HCEC 1CT (cell line): ENCODE measurements around the gene TANGO2.

Experiments used
- DNase-seq: peaks from one replicate; pipeline ENCODE4 v3.0.0-alpha.2; 2017

TANGO2 gene

GRCh38 chr22:19984201-19984753 is 36.6 kb upstream of the TANGO2 start:
- DNase-seq = peak; percentile 52

- DNase-seq = no peak
Observed at GRCh38 chr22:19984851-19985811, 35.8 kb upstream of the TANGO2 start.

- DNase-seq = no peak
Observed at GRCh38 chr22:19986011-19986409, 34.9 kb upstream of the TANGO2 start.

- peak; percentile 52 for DNase-seq
Observed at GRCh38 chr22:19986410-19987341, 34.2 kb upstream of the TANGO2 start.

- DNase-seq = no peak
Observed at GRCh38 chr22:19987394-19988306, 33.3 kb upstream of the TANGO2 start.

- no peak for DNase-seq
Observed at GRCh38 chr22:19988331-19988808, 32.5 kb upstream of the TANGO2 start.

GRCh38 chr22:19988965-19989724 is 31.8 kb upstream of the TANGO2 start:
- DNase-seq = no peak

GRCh38 chr22:19989725-19990067 is 31.2 kb upstream of the TANGO2 start:
- DNase-seq = no peak

GRCh38 chr22:19990188-19990587 is 30.7 kb upstream of the TANGO2 start:
- no peak for DNase-seq

GRCh38 chr22:19990609-19991394 is 30.1 kb upstream of the TANGO2 start:
- DNase-seq = no peak

GRCh38 chr22:19991395-19991644 is 29.6 kb upstream of the TANGO2 start:
- no peak for DNase-seq

- no peak for DNase-seq
Observed at GRCh38 chr22:19991645-19992451, 29.1 kb upstream of the TANGO2 start.

- no peak for DNase-seq
Observed at GRCh38 chr22:19992481-19992911, 28.4 kb upstream of the TANGO2 start.

- no peak for DNase-seq
Observed at GRCh38 chr22:19992921-19993355, 28.0 kb upstream of the TANGO2 start.

GRCh38 chr22:19993926-19994325 is 27.0 kb upstream of the TANGO2 start:
- no peak for DNase-seq

GRCh38 chr22:19994851-19995610 is 25.9 kb upstream of the TANGO2 start:
- DNase-seq = no peak

GRCh38 chr22:19995611-19996339 is 25.1 kb upstream of the TANGO2 start:
- no peak for DNase-seq

GRCh38 chr22:19996694-19997384 is 24.1 kb upstream of the TANGO2 start:
- DNase-seq = no peak
